ENCODE measurements around the gene ALDH1L1. TPM values are rescaled to one million over a fixed set of nuclear protein-coding genes. Genes with fewer than 3 reads are reported as not detected.

The ALDH1L1 gene
- total RNA-seq, 1 experiment from 2014 or later, result 0.36 TPM

DNA sequence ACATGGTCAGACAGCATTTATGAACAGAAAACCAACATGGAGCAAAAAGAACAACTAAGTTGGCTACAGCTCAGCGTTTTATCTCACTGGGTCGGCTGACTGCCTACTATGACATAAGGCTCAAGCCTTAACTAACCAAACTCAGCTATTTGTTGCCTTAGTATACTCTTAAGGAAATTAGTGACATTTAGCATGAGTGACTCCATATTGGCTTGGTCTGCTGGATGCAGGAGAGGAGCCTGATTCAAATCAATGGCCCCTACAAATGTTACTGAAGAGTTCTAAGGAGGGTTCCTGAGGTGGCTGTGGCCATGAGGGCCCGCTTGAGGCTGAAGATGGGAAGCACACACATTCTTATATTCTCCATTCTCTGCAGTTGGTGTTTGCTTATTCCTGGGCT, 20.1 kb upstream of the ALDH1L1 start:
- no peak for DNase-seq (ENCODE audit: low read depth, low spot score)
- H3K27ac ChIP-seq (ENCODE audit: low read length), result no peak overlapping the region
- no peaks in the 10 kb centered on the region for H3K36me3 ChIP-seq (ENCODE audit: control insufficient read depth, insufficient read depth, low read length)
- intact Hi-C loops (cut with micrococcal nuclease; ENCODE audit: unreplicated experiment) (no loop called here), in situ Hi-C loops (cut with HindIII; ENCODE audit: low pct_unique_long_range_greater_than_20kb, low sequenced_read_pairs) (no loop called here)
- H3K27me3 ChIP-seq (ENCODE audit: control insufficient read depth, insufficient read depth, low read length), result peaks cover 5% of the 10 kb centered on the region; the same call in 1 of the 2 replicates
- H3K4me1 ChIP-seq (ENCODE audit: control insufficient read depth, insufficient read depth, low read length), result no peaks in the 10 kb centered on the region
- no TSS peak for BruUV-seq (replicated peaks)
- ChIA-PET CTCF (no interaction called here), POLR2A (no interaction called here)
- H3K9me3 ChIP-seq (ENCODE audit: control insufficient read depth, insufficient read depth, low read depth, low read length), result no peaks in the 10 kb centered on the region
- ATAC-seq, result no peak
- TF ChIP-seq, protein P1, sequence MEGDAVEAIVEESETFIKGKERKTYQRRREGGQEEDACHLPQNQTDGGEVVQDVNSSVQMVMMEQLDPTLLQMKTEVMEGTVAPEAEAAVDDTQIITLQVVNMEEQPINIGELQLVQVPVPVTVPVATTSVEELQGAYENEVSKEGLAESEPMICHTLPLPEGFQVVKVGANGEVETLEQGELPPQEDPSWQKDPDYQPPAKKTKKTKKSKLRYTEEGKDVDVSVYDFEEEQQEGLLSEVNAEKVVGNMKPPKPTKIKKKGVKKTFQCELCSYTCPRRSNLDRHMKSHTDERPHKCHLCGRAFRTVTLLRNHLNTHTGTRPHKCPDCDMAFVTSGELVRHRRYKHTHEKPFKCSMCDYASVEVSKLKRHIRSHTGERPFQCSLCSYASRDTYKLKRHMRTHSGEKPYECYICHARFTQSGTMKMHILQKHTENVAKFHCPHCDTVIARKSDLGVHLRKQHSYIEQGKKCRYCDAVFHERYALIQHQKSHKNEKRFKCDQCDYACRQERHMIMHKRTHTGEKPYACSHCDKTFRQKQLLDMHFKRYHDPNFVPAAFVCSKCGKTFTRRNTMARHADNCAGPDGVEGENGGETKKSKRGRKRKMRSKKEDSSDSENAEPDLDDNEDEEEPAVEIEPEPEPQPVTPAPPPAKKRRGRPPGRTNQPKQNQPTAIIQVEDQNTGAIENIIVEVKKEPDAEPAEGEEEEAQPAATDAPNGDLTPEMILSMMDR (IDR thresholded peaks at IDR 0.05), result no peak
- TF ChIP-seq SIN3A (IDR thresholded peaks at IDR 0.05; ENCODE audit: borderline replicate concordance, insufficient read depth, low read depth, low read length) (no peak), POLR2AphosphoS5 (IDR thresholded peaks at IDR 0.05; ENCODE audit: low read depth, low read length) (no peak), TCF7L2 (IDR thresholded peaks at IDR 0.05; ENCODE audit: low read depth, low read length) (no peak)
- TF ChIP-seq, protein P2, sequence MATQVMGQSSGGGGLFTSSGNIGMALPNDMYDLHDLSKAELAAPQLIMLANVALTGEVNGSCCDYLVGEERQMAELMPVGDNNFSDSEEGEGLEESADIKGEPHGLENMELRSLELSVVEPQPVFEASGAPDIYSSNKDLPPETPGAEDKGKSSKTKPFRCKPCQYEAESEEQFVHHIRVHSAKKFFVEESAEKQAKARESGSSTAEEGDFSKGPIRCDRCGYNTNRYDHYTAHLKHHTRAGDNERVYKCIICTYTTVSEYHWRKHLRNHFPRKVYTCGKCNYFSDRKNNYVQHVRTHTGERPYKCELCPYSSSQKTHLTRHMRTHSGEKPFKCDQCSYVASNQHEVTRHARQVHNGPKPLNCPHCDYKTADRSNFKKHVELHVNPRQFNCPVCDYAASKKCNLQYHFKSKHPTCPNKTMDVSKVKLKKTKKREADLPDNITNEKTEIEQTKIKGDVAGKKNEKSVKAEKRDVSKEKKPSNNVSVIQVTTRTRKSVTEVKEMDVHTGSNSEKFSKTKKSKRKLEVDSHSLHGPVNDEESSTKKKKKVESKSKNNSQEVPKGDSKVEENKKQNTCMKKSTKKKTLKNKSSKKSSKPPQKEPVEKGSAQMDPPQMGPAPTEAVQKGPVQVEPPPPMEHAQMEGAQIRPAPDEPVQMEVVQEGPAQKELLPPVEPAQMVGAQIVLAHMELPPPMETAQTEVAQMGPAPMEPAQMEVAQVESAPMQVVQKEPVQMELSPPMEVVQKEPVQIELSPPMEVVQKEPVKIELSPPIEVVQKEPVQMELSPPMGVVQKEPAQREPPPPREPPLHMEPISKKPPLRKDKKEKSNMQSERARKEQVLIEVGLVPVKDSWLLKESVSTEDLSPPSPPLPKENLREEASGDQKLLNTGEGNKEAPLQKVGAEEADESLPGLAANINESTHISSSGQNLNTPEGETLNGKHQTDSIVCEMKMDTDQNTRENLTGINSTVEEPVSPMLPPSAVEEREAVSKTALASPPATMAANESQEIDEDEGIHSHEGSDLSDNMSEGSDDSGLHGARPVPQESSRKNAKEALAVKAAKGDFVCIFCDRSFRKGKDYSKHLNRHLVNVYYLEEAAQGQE (IDR thresholded peaks at IDR 0.05; ENCODE audit: insufficient read depth in 1 of 2, low read depth in 2 of 2, low read length in 1 of 2), result no peak
- H3K4me3 ChIP-seq (ENCODE audit: low read depth in 2 of 2, low read length in 2 of 2), result no peak overlapping the region

DNA sequence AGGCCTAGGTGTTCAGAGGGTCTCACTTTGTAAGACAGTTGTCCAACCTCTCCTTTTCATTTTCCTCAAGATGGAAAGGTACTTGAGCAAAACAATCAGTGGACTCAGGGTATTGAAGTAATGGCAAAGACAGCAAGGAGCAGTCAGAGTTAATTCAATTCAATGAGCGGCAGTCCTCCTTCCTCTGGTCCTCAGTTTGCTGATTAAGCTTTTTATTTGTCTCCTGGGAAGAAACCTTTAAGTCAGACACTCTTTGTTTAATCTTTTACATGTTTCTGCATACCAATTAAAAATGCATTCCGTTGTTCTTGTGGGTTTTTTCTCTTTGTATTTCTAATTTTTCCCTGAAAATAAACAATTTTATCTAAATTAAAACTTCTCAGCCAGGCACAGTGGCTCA, 18.9 kb upstream of the ALDH1L1 start:
- in situ Hi-C loops (cut with HindIII; ENCODE audit: low pct_unique_long_range_greater_than_20kb, low sequenced_read_pairs), result no loop called here
- no peak for DNase-seq (ENCODE audit: low read depth, low spot score)
- Histone ChIP-seq H3K27ac (ENCODE audit: low read length) (no peak overlapping the region), H3K4me1 (ENCODE audit: control insufficient read depth, insufficient read depth, low read length) (no peaks in the 10 kb centered on the region), H3K36me3 (ENCODE audit: control insufficient read depth, insufficient read depth, low read length) (no peaks in the 10 kb centered on the region), H3K9me3 (ENCODE audit: control insufficient read depth, insufficient read depth, low read depth, low read length) (peaks cover 10% of the 10 kb centered on the region), H3K27me3 (ENCODE audit: control insufficient read depth, insufficient read depth, low read length) (peaks cover 5% of the 10 kb centered on the region; the same call in 1 of the 2 replicates), H3K4me3 (ENCODE audit: low read depth in 2 of 2, low read length in 2 of 2) (no peak overlapping the region)
- intact Hi-C loops (cut with micrococcal nuclease; ENCODE audit: unreplicated experiment), result no loop called here
- BruUV-seq (replicated peaks), result no TSS peak
- ChIA-PET CTCF (no interaction called here), POLR2A (no interaction called here)
- TF ChIP-seq SIN3A (IDR thresholded peaks at IDR 0.05; ENCODE audit: borderline replicate concordance, insufficient read depth, low read depth, low read length) (no peak), TCF7L2 (IDR thresholded peaks at IDR 0.05; ENCODE audit: low read depth, low read length) (no peak), POLR2AphosphoS5 (IDR thresholded peaks at IDR 0.05; ENCODE audit: low read depth, low read length) (no peak)
- TF ChIP-seq, protein P2 (IDR thresholded peaks at IDR 0.05; ENCODE audit: insufficient read depth in 1 of 2, low read depth in 2 of 2, low read length in 1 of 2), result no peak
- TF ChIP-seq, protein P1 (IDR thresholded peaks at IDR 0.05), result no peak
- ATAC-seq, result no peak
